Measurements from ENCODE around the gene ALCAM.
A peak's percentile ranks its signal among the peaks of the same experiment; 100 is the strongest.
"Not testable (repeated sequence)": the region's sequence is repeated elsewhere in the genome, so short reads cannot be mapped to it uniquely, and the experiment has no call there.

The ALCAM gene

GRCh38 chr3:105399062-105399461 is 32.4 kb downstream of the ALCAM start:
- no peak for TF ChIP-seq CTCF (conservative IDR thresholded peaks at IDR 0.05; ENCODE audit: control insufficient read depth, insufficient read depth, low read depth, low read length)
- H3K4me3 ChIP-seq (ENCODE audit: control insufficient read depth, low read depth, low read length), result no peak overlapping the region
- DNase-seq (ENCODE audit: low read depth), result no peak

GRCh38 chr3:105399611-105400010 is 32.9 kb downstream of the ALCAM start:
- no peak for DNase-seq (ENCODE audit: low read depth)
- TF ChIP-seq CTCF (conservative IDR thresholded peaks at IDR 0.05; ENCODE audit: control insufficient read depth, insufficient read depth, low read depth, low read length), result no peak

GRCh38 chr3:105401254-105401653 is 34.5 kb downstream of the ALCAM start:
- no peak overlapping the region for H3K4me3 ChIP-seq (ENCODE audit: control insufficient read depth, low read depth, low read length)
- DNase-seq (ENCODE audit: low read depth), result no peak
- TF ChIP-seq CTCF (conservative IDR thresholded peaks at IDR 0.05; ENCODE audit: control insufficient read depth, insufficient read depth, low read depth, low read length), result no peak

More at GRCh38 chr3:105399611-105400010, 32.9 kb downstream of the ALCAM start:
- no peak overlapping the region for H3K4me3 ChIP-seq (ENCODE audit: control insufficient read depth, low read depth, low read length)

- no peak overlapping the region for H3K4me3 ChIP-seq (ENCODE audit: control insufficient read depth, low read depth, low read length)
- peak; percentile 11 for DNase-seq (ENCODE audit: low read depth)
- TF ChIP-seq CTCF (conservative IDR thresholded peaks at IDR 0.05; ENCODE audit: control insufficient read depth, insufficient read depth, low read depth, low read length), result no peak
These were observed 35.0 kb downstream of the ALCAM start for GRCh38 chr3:105401691-105402149.

GRCh38 chr3:105402287-105402801 is 35.6 kb downstream of the ALCAM start:
- no peak overlapping the region for H3K4me3 ChIP-seq (ENCODE audit: control insufficient read depth, low read depth, low read length)
- peak; percentile 15 for DNase-seq (ENCODE audit: low read depth)
- no peak for TF ChIP-seq CTCF (conservative IDR thresholded peaks at IDR 0.05; ENCODE audit: control insufficient read depth, insufficient read depth, low read depth, low read length)

GRCh38 chr3:105403034-105403433 is 36.3 kb downstream of the ALCAM start:
- H3K4me3 ChIP-seq (ENCODE audit: control insufficient read depth, low read depth, low read length); DNase-seq (ENCODE audit: low read depth): not testable (repeated sequence)

GRCh38 chr3:105406268-105406667 is 39.6 kb downstream of the ALCAM start:
- H3K4me3 ChIP-seq (ENCODE audit: control insufficient read depth, low read depth, low read length), result no peak overlapping the region
- no peak for TF ChIP-seq CTCF (conservative IDR thresholded peaks at IDR 0.05; ENCODE audit: control insufficient read depth, insufficient read depth, low read depth, low read length)
- no peak for DNase-seq (ENCODE audit: low read depth)
